UCSD-AML1 (cell line): ENCODE results near the gene BCAS3.
"Not testable (repeated sequence)": the region's sequence is repeated elsewhere in the genome, so short reads cannot be mapped to it uniquely, and the experiment has no call there.

Experiments used
- DNase-seq: peaks from one replicate; lab custom pipeline; 2025; ENCODE audit not compliant: unreplicated experiment; lab: John Stamatoyannopoulos, UW

Gene BCAS3

GRCh38 chr17:61352781-61353491 lies 675.3 kb downstream of the BCAS3 start:
- no peak for DNase-seq

DNA sequence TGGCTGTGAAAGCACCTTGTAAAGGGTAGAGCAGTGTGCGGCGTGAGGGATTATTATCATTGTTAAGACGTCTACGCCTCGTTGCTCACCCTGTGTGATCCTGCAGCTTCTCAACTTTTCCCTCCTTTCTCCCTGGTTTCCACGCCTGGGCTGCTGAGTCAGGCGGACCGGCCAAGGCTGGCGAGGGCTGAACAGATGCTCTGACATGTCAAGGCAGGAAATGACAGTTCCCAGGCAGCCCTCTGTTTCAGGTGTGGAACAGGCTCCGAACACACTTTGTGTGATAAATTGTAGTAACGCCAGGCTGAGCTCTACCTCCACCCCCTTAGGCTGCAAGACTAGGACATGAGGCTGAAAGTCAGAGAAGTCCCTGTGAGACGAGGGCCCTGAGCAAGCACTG lies 676.0 kb downstream of the BCAS3 start:
- DNase-seq: no peak

DNA sequence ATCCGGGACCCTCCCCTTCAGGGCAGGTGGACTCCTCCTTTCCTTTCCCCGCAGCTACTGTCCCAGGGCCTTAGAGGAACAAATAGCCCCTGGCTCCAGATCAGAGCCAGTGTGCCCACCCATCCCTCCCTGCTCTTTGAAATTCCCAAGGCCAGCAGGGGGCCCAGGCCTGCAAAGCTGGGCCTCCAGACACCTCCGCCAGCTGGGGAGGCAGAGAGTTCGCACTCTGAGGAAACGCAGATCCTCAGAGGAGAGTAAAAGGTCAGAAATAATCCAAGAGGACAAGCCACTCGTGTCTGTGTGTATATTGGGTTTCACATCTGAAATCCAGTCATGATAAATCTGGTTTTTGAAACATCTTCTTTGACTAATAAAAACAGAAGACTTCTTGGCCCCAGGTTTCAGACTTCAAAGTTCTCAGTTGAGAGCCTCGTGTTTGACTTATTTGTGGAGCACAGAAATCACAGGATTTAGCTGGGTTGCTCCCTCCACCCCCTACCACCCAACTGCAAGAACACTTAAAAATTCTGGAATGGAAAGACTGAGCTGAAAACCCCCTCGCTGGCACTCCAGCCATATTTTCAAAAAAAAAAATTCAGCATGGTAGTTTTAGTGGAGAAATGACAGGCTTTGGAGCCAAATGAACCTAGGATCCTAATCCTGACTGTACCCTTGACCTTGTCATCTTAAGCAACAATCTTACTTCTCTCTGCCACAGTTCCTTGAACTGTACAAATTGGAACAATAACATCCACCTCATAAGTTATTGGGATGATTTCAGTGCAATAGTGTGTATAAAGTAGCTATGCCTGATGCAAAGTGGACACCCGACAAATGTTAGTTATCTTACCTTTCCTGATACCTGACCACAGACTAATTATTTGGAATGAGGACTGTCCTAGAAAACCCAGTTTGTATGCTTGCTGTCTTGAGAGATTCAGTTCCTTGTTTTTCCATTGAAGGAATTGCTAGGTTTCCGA lies 677.5 kb downstream of the BCAS3 start:
- DNase-seq: no peak

DNA sequence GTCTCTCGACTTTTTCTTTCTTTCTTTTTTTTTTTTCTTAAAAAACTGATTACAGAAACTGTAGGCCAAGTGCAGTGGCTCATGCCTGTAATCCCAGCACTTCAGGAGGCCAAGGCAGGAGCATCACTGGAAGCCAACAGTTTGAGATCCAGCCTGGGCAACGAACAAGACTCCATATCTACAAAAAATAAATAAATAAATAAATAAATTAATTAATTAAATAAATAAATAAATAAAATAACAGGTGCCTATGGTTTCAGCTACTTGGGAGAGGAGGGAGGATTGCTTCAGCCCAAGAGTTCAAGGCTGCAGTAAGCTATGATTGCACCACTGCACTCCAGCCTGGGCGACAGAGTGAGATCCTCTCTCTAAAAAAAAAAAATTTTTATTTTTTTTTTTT lies 679.4 kb downstream of the BCAS3 start:
- DNase-seq: not testable (repeated sequence)

DNA sequence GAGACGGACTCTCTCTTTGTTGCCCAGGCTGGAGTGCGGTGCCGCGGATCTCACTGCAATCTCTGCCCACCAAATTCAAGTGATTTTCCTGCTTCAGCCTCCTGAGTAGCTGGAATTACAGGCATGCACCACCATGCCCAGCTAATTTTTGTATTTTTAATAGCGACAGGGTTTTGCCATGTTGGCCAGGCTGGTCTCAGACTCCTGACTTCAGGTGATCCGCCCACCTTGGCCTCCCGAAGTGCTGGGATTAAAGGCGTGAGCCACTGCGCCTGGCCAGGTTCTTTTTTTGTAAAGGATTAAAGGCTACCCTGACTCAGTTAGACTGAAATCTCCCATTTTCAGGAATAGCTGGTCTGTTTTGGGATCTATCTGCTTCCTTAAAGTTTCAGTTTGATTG lies 681.9 kb downstream of the BCAS3 start:
- not testable (repeated sequence) for DNase-seq

DNA sequence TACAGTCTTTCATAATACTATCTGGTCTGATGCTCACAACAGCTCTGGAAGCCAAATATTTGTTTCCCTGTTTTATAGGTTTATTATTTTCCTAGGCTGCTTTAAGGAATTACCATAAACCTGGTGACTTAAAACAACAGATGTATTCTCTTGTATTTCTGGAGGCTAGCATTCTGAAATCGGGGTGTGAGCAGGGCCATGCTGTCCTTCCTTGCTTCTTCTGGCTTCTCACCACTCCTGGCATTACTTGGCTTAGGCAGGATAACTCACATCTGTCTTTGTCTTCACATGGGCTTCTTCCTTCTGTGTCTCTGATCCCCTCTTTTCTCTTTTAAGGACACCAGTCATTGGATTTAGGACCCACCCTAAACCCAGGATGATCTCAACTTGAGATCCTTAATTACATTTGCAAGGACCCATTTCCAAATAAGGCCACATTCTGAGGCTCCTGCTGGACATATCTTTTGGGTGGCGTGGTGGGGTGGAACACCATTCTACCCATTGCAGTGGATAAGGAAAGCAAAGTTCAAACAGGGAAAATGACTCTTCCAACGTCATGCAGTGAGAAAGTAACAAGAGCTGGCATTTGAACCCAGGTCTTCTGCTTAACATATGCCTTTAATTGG lies 682.8 kb downstream of the BCAS3 start:
- DNase-seq: no peak

- no peak for DNase-seq
Measured at GRCh38 chr17:61361084-61361483, 683.4 kb downstream of the BCAS3 start.

- no peak for DNase-seq
Measured at GRCh38 chr17:61362396-61362795, 684.7 kb downstream of the BCAS3 start.

DNA sequence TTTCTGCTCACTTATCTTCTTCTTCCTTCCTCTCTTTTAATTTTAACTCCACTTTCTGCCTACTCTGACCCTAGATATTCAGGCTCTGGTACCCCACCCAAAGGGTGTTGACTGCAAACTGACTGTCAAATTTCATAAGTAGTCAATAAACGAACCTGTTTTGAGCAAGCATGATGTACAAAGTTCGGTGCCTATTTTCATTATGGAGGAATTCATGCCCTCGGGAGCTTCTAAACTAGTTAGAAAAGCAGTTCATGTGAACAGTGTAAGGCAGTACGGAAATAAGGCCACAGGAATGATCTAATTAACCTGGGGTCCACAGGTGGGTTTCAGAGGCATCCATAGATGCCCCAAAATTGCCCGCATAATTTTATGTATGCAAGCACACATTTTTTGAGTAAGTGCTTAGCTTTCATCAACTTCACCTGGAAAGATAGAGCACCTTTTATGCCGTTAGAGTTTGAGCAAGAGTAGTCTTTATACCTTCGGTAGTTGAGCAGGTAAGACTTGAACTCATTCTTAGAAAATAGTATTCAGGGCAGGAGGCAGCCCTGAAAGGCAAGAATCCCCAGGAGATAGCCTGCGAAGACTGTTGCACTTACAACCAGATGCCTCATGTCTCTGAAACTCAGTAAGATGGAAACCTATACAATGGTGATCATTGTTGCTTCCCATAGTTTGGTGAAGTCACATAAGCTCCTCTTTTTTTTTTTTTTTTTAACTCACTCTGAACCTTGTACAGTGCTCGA lies 685.4 kb downstream of the BCAS3 start:
- DNase-seq: no peak

GRCh38 chr17:61363601-61364462 lies 686.2 kb downstream of the BCAS3 start:
- DNase-seq: no peak

DNA sequence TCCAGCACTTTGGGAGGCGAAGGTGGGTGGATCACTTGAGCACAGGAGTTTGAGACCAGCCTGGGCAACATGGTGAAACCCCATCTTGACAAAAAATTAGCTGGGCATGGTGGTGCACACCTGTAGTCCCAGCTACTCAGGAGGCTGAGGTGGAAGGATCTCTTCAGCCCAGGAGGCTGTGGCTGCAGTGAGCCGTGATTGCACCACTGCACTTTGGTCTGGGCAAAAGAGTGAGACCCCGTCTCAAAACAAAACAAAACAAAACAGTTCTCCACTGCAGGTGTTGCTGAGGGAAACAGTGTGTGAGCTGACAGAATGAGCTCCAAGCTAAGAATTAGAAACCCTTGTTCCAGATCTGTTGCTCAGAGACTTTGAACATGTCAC lies 686.8 kb downstream of the BCAS3 start:
- DNase-seq: no peak

- no peak for DNase-seq
Measured at GRCh38 chr17:61366076-61366714, 688.5 kb downstream of the BCAS3 start.

DNA sequence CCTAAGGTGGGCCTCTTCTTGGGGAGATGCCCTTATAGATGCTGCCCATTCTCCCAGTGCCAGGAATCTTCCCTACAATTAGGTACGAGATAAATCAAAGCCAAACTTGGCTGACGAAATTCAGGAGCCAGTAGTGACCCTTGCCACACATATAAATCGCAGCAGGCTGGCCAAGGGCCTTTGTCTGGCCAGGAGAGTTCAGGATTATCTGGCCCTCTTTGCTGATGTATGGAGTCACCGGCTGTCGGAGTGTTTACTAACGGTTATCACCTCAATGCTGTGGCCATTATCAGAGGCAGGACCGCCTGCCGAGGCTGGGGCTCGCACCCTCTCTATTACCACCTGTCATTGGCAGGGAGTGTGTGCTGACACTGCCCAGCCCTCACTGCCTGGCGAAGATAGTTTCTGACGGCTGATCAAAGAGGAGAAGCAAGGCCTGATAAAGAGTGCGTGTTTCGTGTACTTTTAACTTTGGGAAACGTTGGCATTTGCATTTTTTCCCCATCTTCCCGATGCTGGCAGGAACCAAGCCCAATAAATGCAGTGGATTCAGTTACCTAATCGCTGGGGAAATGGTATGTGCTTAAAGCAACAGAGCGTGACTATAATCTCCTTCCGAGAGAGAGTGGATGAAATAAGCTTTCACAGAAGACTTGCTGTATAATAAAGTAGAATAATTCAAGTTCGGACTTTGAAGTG lies 689.2 kb downstream of the BCAS3 start:
- DNase-seq: no peak

DNA sequence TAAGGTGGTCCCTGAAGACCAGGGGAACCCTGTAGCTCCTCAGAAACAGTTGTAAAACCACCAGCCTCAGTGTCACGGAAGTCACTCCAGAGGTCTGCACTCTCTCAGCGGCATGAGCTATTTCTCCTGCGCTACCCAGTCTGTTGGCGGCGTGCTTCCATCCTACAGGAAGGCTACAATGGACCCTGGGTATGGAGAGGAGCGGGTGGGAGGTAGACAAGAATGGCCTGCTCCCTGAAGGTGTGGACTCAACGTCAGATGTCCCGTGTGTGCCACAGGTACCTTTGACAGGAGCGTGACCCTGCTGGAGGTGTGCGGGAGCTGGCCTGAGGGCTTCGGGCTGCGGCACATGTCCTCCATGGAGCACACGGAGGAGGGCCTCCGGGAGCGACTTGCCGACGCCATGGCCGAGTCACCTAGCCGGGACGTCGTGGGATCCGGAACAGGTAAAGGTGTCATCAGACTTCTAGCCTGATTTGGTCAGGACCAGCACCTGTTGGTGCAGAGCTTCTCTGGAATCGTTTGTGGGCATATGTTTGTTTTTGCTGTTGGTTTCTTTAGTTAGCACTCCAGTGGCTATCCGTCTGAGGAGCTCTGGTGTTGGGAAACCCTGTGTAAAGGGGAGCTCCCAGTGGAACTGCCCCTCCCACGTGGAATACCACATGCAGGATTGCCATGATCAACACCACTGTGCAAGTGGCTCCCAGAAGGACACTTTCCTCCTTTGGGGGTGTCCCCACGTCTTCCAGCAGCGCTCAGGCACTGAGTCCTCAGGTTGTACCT lies 690.6 kb downstream of the BCAS3 start:
- no peak for DNase-seq

DNA sequence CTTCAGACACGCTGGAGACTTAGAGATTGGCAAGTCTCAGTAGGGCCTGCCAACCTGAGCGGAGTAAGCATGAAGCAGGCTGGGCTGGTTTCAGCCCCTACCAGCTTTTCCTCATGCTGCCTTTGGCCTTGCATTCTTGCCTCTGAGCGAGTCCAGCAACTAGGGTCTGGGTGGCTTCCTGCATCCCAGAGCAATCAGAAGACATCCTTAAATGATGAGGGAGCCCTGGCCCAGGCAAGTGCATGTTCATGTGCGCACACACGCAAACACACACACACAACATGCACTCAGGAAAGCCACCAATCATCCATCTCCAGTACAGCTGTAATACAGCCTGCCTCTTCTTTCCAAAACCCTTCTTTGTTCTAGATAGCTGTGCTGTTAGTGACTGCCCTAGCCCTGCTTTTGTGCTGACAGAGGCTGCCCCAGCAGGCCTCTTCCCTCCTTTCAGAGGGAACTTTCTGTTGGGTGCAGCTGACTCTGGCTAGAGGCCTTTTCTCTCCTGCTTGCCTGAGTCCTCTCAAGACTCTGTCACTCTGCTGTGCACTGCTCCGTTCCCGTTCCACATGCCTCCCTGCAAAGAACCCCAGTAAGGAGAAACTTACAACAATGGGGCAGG lies 691.3 kb downstream of the BCAS3 start:
- no peak for DNase-seq

- no peak for DNase-seq
Measured at GRCh38 chr17:61369751-61370150, 692.1 kb downstream of the BCAS3 start.

DNA sequence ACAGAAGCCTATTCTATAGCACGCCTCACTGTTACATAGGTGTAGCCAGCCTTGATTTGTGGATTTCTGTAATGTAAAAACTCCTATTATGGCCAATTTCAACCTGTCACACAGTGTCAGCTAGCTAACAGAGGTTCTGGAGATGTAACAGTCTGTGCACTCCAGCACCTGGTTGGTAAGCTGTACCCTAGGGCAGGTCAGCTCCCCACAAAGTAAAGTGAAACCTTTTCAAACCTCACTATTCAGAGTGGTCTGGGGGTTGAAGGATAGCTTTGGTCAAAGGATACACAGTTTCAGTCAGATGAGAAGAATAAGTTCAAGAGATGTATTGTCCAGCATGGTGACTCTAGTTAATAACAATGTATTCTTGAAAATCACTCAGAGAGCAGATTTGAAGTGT lies 693.5 kb downstream of the BCAS3 start:
- DNase-seq: no peak

DNA sequence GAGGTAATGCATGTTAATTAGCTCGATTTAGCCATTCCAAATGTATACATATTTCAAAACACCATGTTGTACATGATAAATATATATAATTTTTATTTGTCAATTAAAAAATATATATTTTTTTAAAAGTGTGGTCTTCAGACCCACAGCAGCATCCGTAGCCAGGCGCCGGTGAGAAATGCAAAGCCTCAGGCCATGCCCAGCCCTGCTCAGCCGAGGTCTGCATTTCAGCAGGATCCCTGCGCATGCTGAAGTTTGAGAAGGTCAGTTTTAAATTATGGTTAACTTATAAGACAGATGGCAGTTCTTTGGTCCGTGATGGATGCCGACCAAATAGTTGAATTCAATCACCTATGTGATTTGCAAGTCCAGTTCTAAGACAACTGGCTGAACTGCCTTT lies 694.0 kb downstream of the BCAS3 start:
- no peak for DNase-seq
